IMR-90 (cell line): ENCODE data around the gene COL15A1. TPM values are rescaled to one million over a fixed set of nuclear protein-coding genes. Genes with fewer than 3 reads are reported as not detected.
A peak's percentile ranks its signal among the peaks of the same experiment; 100 is the strongest.

Experiments
- ATAC-seq: fragments of 200-7000 bp; cut with Tn5 transposase; 2 replicates; pipeline ENCODE4 v1.9.1; 2020; ENCODE audit warnings: low read depth, mild to moderate bottlenecking, moderate library complexity
- BruUV-seq: library from RNA; stranded (reverse); fragments of 400-500 nt; replicated peaks from 2 replicates; lab custom pipeline; 2021; lab: Mats Ljungman, UMichigan
- CTCF ChIA-PET: fragments of 300-600 bp; formaldehyde crosslinking; extraction: SDS; loops from one replicate; lab custom pipeline; 2021; ENCODE audit warnings: antibody characterized with exemption; lab: Yijun Ruan, JAX
- POLR2A ChIA-PET: fragments of 300-600 bp; sonication (Branson Sonifier 250); formaldehyde crosslinking; loops from one replicate; lab custom pipeline; 2022; ENCODE audit warnings: antibody characterized with exemption; ENCODE audit not compliant: unreplicated experiment; lab: Charles Lee
- DNase-seq: peaks from one replicate; pipeline ENCODE4 v3.0.0; 2013
- H2AFZ ChIP-seq: replicated peaks from 2 replicates; pipeline ENCODE3; 2013; ENCODE audit warnings: low read length, mild to moderate bottlenecking; ENCODE audit not compliant: poor library complexity
- H2AK5ac ChIP-seq: 2 replicates; pipeline ENCODE4 v1.6.1; 2013; ENCODE audit warnings: low read depth, low read length, inconsistent platforms
- H2AK9ac ChIP-seq: replicated peaks from 2 replicates; pipeline ENCODE3; 2013; ENCODE audit warnings: mild to moderate bottlenecking, low read depth, low read length, moderate library complexity; ENCODE audit not compliant: poor library complexity
- H2BK120ac ChIP-seq: 2 replicates; pipeline ENCODE4 v1.6.1; 2013; ENCODE audit warnings: low read depth, low read length, inconsistent platforms
- H2BK15ac ChIP-seq: 3 replicates; pipeline ENCODE4 v1.6.1; 2013; ENCODE audit warnings: low read depth, low read length, inconsistent platforms
- H2BK20ac ChIP-seq: 2 replicates; pipeline ENCODE4 v1.6.1; 2013; ENCODE audit warnings: low read depth, mild to moderate bottlenecking, inconsistent platforms, low read length, moderate library complexity
- H2BK5ac ChIP-seq: 2 replicates; pipeline ENCODE4 v1.6.1; 2013; ENCODE audit warnings: mild to moderate bottlenecking, low read depth, low read length, inconsistent platforms; ENCODE audit not compliant: poor library complexity, severe bottlenecking
- H3K14ac ChIP-seq: replicated peaks from 2 replicates; pipeline ENCODE4 v1.6.1; 2013; ENCODE audit warnings: low read depth, low read length, inconsistent platforms
- H3K18ac ChIP-seq: 2 replicates; pipeline ENCODE4 v1.6.1; 2013; ENCODE audit warnings: low read depth, low read length, control low read depth
- H3K23ac ChIP-seq: 2 replicates; pipeline ENCODE4 v1.6.1; 2013; ENCODE audit warnings: low read depth, low read length, inconsistent platforms
- H3K27ac ChIP-seq: 2 replicates; pipeline ENCODE4 v1.5.1; 2013; ENCODE audit warnings: mild to moderate bottlenecking, control low read depth, low read length; ENCODE audit not compliant: insufficient read depth
- H3K27me3 ChIP-seq: 2 replicates; pipeline ENCODE4 v1.6.1; 2013; ENCODE audit warnings: low read length; ENCODE audit not compliant: control insufficient read depth, insufficient read depth
- H3K36me3 ChIP-seq: 2 replicates; pipeline ENCODE4 v1.6.1; 2013; ENCODE audit warnings: low read length, mixed read lengths; ENCODE audit not compliant: control insufficient read depth, insufficient read depth
- H3K4ac ChIP-seq: 2 replicates; pipeline ENCODE4 v1.6.1; 2013; ENCODE audit warnings: low read depth, low read length, inconsistent platforms
- H3K4me1 ChIP-seq: 2 replicates; pipeline ENCODE4 v1.6.1; 2013; ENCODE audit warnings: low read length, mixed read lengths; ENCODE audit not compliant: control insufficient read depth, insufficient read depth
- H3K4me2 ChIP-seq: 2 replicates; pipeline ENCODE4 v1.6.1; 2013; ENCODE audit warnings: low read depth, mild to moderate bottlenecking, control low read depth, low read length, moderate library complexity
- H3K4me3 ChIP-seq: 2 replicates; pipeline ENCODE4 v1.5.1; 2013; ENCODE audit warnings: low read depth, mild to moderate bottlenecking, control low read depth, low read length, moderate library complexity; ENCODE audit not compliant: insufficient read depth
- H3K56ac ChIP-seq: 2 replicates; pipeline ENCODE4 v1.6.1; 2013; ENCODE audit warnings: low read length, inconsistent platforms; ENCODE audit not compliant: insufficient read depth; ENCODE audit errors: extremely low read depth
- H3K79me1 ChIP-seq, 2 experiments: 2 replicates each; pipeline ENCODE4 v1.6.1; 2013; ENCODE audit warnings: low read length in 2 of 2, inconsistent platforms in 1 of 2, low read depth in 1 of 2
- H3K9ac ChIP-seq: 2 replicates; pipeline ENCODE4 v1.6.1; 2013; ENCODE audit warnings: low read depth, low read length, control low read depth
- H3K9me1 ChIP-seq: 2 replicates; pipeline ENCODE4 v1.6.1; 2013; ENCODE audit warnings: low read length, inconsistent platforms; ENCODE audit not compliant: insufficient read depth
- H3K9me3 ChIP-seq: 2 replicates; pipeline ENCODE4 v1.6.1; 2013; ENCODE audit warnings: low read length; ENCODE audit not compliant: control insufficient read depth, insufficient read depth
- H4K20me1 ChIP-seq: 2 replicates; pipeline ENCODE4 v1.6.1; 2013; ENCODE audit warnings: low read length, inconsistent platforms; ENCODE audit not compliant: insufficient read depth
- H4K5ac ChIP-seq: 2 replicates; pipeline ENCODE4 v1.6.1; 2013; ENCODE audit warnings: mild to moderate bottlenecking, low read depth, low read length, control low read depth
- H4K8ac ChIP-seq, 2 experiments: 2 replicates each; pipeline ENCODE4 v1.6.1; 2013; ENCODE audit warnings: low read depth in 2 of 2, low read length in 2 of 2, control low read depth in 1 of 2, inconsistent platforms in 1 of 2
- H4K91ac ChIP-seq: 2 replicates; pipeline ENCODE4 v1.6.1; 2013; ENCODE audit warnings: low read depth, low read length, inconsistent platforms; ENCODE audit not compliant: insufficient read depth
- BHLHE40 ChIP-seq: fragments of 150-350 bp; IDR thresholded peaks from 2 replicates; pipeline ENCODE4 v1.6.1; 2016; ENCODE audit warnings: mild to moderate bottlenecking, low read depth, low read length
- CEBPB ChIP-seq: IDR thresholded peaks from 2 replicates; pipeline ENCODE4 v1.6.1; 2012; ENCODE audit warnings: low read depth, low read length, improper control_type of control experiment
- CHD1 ChIP-seq: IDR thresholded peaks from 2 replicates; pipeline ENCODE4 v1.6.1; 2012; ENCODE audit warnings: low read depth, low read length, improper control_type of control experiment
- FOS ChIP-seq: fragments of 150-350 bp; IDR thresholded peaks from 2 replicates; pipeline ENCODE4 v1.6.1; 2016; ENCODE audit warnings: low read depth, low read length
- MAFK ChIP-seq: IDR thresholded peaks from 2 replicates; pipeline ENCODE4 v1.6.1; 2012; ENCODE audit warnings: low read depth, low read length, improper control_type of control experiment
- MAZ ChIP-seq: IDR thresholded peaks from 2 replicates; pipeline ENCODE4 v1.6.1; 2012; ENCODE audit warnings: low read depth, mild to moderate bottlenecking, low read length, improper control_type of control experiment, moderate library complexity, borderline replicate concordance
- MXI1 ChIP-seq: IDR thresholded peaks from 2 replicates; pipeline ENCODE4 v1.6.1; 2012; ENCODE audit warnings: low read depth, mild to moderate bottlenecking, low read length, moderate library complexity, borderline replicate concordance
- NFE2L2 ChIP-seq: fragments of 150-350 bp; IDR thresholded peaks from 2 replicates; pipeline ENCODE4 v1.6.1; 2016; ENCODE audit warnings: low read depth, mild to moderate bottlenecking, low read length
- POLR2A ChIP-seq: IDR thresholded peaks from 2 replicates; pipeline ENCODE4 v1.6.1; 2012; ENCODE audit warnings: mild to moderate bottlenecking, low read depth, low read length
- RAD21 ChIP-seq: IDR thresholded peaks from 2 replicates; pipeline ENCODE4 v1.6.1; 2012; ENCODE audit warnings: low read length, improper control_type of control experiment
- RCOR1 ChIP-seq: IDR thresholded peaks from 2 replicates; pipeline ENCODE4 v1.6.1; 2012; ENCODE audit warnings: mild to moderate bottlenecking, low read length, improper control_type of control experiment; ENCODE audit not compliant: insufficient replicate concordance
- RFX5 ChIP-seq: IDR thresholded peaks from 2 replicates; pipeline ENCODE4 v1.8.0; 2012; ENCODE audit warnings: low read depth, mild to moderate bottlenecking, low read length, moderate library complexity
- SMC3 ChIP-seq: fragments of 150-350 bp; IDR thresholded peaks from 2 replicates; pipeline ENCODE4 v1.6.1; 2016; ENCODE audit warnings: low read depth, mild to moderate bottlenecking, antibody characterized with exemption, low read length, moderate library complexity
- WGBS, 2 experiments: methylation state at CpG; one replicate each; pipeline versions ENCODE4 v1.1.5 to v1.1.7; 2013; ENCODE audit warnings: missing lambda C conversion rate in 2 of 2; ENCODE audit not compliant: insufficient read length in 1 of 2; ENCODE audit errors: extremely low coverage in 2 of 2; 5-methylcytosine and 5-hydroxymethylcytosine counted together
- dilution Hi-C: fragments of 300-500 bp; cut with HindIII; formaldehyde crosslinking; loops from one replicate; pipeline ENCODE4 v1.14.3; 2018; ENCODE audit warnings: low sequenced_read_pairs; ENCODE audit not compliant: unreplicated experiment
- in situ Hi-C: fragments of 300-500 bp; cut with MboI; formaldehyde crosslinking; loops from 3 replicates; pipeline ENCODE4 v1.14.3; 2019; ENCODE audit warnings: low sequenced_read_pairs, inconsistent platforms, mixed read lengths
- intact Hi-C: fragments of 100-400 bp; cut with micrococcal nuclease; formaldehyde crosslinking; loops from 2 replicates; pipeline ENCODE4 v1.10.0; 2022
- polyA plus RNA-seq, 3 experiments: library from polyadenylated mRNA; depleted of rRNA; stranded (reverse); fragments of >200 nt; gene quantifications; 2 replicates each; pipeline ENCODE4 v1.2.3, GENCODE V29; 2012; ENCODE audit warnings: low replicate concordance in 1 of 3
- total RNA-seq: library from RNA; depleted of rRNA; stranded (reverse); fragments of >200 nt; gene quantifications from 2 replicates; pipeline ENCODE4 v1.2.3, GENCODE V29; 2012
- TF ChIP-seq, protein P1 (sequence below): fragments of 150-350 bp; IDR thresholded peaks from 2 replicates; pipeline ENCODE4 v1.6.1; 2016; ENCODE audit warnings: low read depth, mild to moderate bottlenecking, low read length, moderate library complexity, borderline replicate concordance
- TF ChIP-seq, protein P2 (sequence below): conservative IDR thresholded peaks from 2 replicates; pipeline ENCODE4 v1.5.1; 2012; ENCODE audit warnings: mild to moderate bottlenecking, low read depth, low read length, improper control_type of control experiment
- TF ChIP-seq, protein P3 (sequence below): fragments of 150-350 bp; IDR thresholded peaks from 2 replicates; pipeline ENCODE4 v1.6.1; 2017; ENCODE audit warnings: mild to moderate bottlenecking, antibody characterized with exemption, low read length, low read depth

COL15A1 gene
- total and polyA plus RNA-seq, 2 of the 4 experiments (the other 2 are of a cell fraction): 2.2 to 3.7 TPM

DNA sequence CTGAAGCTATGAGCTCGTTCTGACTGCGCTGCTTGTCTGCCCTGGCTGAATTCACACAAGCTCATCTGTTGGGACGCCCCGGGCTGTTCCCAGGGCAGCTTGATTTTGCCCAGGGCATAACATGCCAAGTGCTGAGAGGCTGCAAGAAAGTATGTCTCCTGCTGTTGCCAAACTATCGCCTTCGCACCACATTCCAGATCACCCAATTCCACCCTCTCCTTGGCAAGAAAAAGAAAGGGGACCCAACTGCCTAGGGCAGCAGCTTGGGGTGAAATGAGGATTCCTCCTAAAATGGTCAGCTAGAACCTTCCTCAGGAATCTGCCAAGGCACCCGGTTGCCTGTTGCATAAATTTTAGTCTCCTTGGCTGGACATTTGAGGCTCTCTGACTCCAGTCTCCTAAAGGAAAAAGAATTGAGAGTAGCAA is 21.2 kb downstream of the COL15A1 start:
- Histone ChIP-seq H4K5ac (peak overlapping the region; percentile 71), H3K9me3 (no peaks in the 10 kb centered on the region; the same call in 1 of the 2 replicates), H3K27ac (peak overlapping the region; percentile 84; the same call in 1 of the 2 replicates), H2BK20ac (peak overlapping the region; percentile 92), H3K9me1 (peaks cover 39% of the 10 kb centered on the region), H3K9ac (no peak overlapping the region), H3K36me3 (peaks cover 9% of the 10 kb centered on the region; the same call in 1 of the 2 replicates), H3K56ac (no peak overlapping the region), H3K23ac (no peak overlapping the region; the same call in 1 of the 2 replicates), H3K79me1 (peaks cover 12 to 54% of the 10 kb centered on the region in 2 experiments; a peak in 3 of 4 replicates), H2AFZ (no peak overlapping the region), H3K14ac (peak overlapping the region; percentile 79), H4K91ac (peak overlapping the region; percentile 81), H2BK5ac (peak overlapping the region; percentile 11), H3K27me3 (no peaks in the 10 kb centered on the region), H3K4ac (peak overlapping the region; percentile 95), H3K4me3 (no peak overlapping the region), H2AK9ac (no peak overlapping the region), H4K20me1 (no peaks in the 10 kb centered on the region), H2BK15ac (peak overlapping the region; percentile 99; the same call in 2 of the 3 replicates), H3K4me2 (no peak overlapping the region), H2AK5ac (peak overlapping the region; percentile 84), H2BK120ac (peak overlapping the region; percentile 90), H3K4me1 (peaks cover 43% of the 10 kb centered on the region), H4K8ac (peak overlapping the region; percentile 29 to 35; a peak in 3 of 4 replicates), H3K18ac (peak overlapping the region; percentile 83)
- POLR2A ChIA-PET: no interaction called here
- TF ChIP-seq CHD1 (no peak), NFE2L2 (no peak), MXI1 (no peak), MAZ (no peak), CEBPB (no peak), POLR2A (no peak), SMC3 (no peak), RAD21 (no peak), RFX5 (no peak), MAFK (no peak), BHLHE40 (no peak), FOS (no peak), RCOR1 (no peak)
- TF ChIP-seq, protein P1, sequence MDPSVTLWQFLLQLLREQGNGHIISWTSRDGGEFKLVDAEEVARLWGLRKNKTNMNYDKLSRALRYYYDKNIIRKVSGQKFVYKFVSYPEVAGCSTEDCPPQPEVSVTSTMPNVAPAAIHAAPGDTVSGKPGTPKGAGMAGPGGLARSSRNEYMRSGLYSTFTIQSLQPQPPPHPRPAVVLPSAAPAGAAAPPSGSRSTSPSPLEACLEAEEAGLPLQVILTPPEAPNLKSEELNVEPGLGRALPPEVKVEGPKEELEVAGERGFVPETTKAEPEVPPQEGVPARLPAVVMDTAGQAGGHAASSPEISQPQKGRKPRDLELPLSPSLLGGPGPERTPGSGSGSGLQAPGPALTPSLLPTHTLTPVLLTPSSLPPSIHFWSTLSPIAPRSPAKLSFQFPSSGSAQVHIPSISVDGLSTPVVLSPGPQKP: no peak
- TF ChIP-seq, protein P2, sequence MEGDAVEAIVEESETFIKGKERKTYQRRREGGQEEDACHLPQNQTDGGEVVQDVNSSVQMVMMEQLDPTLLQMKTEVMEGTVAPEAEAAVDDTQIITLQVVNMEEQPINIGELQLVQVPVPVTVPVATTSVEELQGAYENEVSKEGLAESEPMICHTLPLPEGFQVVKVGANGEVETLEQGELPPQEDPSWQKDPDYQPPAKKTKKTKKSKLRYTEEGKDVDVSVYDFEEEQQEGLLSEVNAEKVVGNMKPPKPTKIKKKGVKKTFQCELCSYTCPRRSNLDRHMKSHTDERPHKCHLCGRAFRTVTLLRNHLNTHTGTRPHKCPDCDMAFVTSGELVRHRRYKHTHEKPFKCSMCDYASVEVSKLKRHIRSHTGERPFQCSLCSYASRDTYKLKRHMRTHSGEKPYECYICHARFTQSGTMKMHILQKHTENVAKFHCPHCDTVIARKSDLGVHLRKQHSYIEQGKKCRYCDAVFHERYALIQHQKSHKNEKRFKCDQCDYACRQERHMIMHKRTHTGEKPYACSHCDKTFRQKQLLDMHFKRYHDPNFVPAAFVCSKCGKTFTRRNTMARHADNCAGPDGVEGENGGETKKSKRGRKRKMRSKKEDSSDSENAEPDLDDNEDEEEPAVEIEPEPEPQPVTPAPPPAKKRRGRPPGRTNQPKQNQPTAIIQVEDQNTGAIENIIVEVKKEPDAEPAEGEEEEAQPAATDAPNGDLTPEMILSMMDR: no peak
- TF ChIP-seq, protein P3, sequence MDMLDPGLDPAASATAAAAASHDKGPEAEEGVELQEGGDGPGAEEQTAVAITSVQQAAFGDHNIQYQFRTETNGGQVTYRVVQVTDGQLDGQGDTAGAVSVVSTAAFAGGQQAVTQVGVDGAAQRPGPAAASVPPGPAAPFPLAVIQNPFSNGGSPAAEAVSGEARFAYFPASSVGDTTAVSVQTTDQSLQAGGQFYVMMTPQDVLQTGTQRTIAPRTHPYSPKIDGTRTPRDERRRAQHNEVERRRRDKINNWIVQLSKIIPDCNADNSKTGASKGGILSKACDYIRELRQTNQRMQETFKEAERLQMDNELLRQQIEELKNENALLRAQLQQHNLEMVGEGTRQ: no peak
- CTCF ChIA-PET: interaction anchor here (0.7 kb wide), 1 partner anchor 55 kb away, joined by 3 read pairs; no protein-coding TSS in a partner anchor
- dilution Hi-C loops: no loop called here
- ATAC-seq (no peak), DNase-seq (no peak)
- WGBS, 2 experiments: 100% methylated on average over 2 of the region's 7 CpGs; no CpG with 5 or more reads in 1 of the 2 experiments
- in situ Hi-C loops: no loop called here
- no TSS peak for BruUV-seq
- intact Hi-C loops: no loop called here
